NCI-H345 treated with DMSO at 0.1 percent for 48 hours (cell line): Measurements from ENCODE around the gene IL9R.
"Not testable (repeated sequence)": the region's sequence is repeated elsewhere in the genome, so short reads cannot be mapped to it uniquely, and the experiment has no call there.

Experiments used
- DNase-seq: peaks from one replicate; lab custom pipeline; 2025; ENCODE audit not compliant: unreplicated experiment; lab: John Stamatoyannopoulos, UW

Gene IL9R

GRCh38 chrX:156029707-156030442, 32.4 kb downstream of the IL9R start:
- not testable (repeated sequence) for DNase-seq

- not testable (repeated sequence) for DNase-seq
Measured at GRCh38 chrX:156030474-156030873, 33.0 kb downstream of the IL9R start.
